ENCODE results near the gene PML.

PML gene

DNA sequence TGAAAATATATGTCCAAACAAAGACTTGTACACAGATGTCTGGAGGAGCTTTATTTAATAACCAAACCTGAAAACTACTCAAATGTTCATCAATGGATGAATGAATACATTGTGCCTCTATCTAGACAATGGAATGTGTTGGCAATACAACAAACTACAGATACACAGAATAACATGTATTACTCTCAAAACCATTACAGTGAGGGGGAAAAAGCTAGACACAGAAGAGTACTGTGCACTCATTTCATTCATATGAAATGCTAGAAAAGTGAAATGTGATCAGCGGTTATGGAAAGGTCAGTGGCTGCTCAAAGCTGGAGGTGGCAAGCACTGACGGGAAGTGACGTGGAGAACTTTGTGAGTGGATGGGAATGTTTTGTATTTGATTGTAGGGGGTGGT, 15.6 kb upstream of the PML start:
- TF ChIP-seq CTCF (IDR thresholded peaks at IDR 0.05; ENCODE audit: low read depth, low read length, missing control alignments), result no peak
- in situ Hi-C loops (cut with HindIII; ENCODE audit: low sequenced_read_pairs), result loop anchor here (25.0 kb wide), 1 partner anchor 333 kb away; no protein-coding TSS in a partner anchor
- DNase-seq (ENCODE audit: low read depth), result no peak
- no peak overlapping the region for H3K4me3 ChIP-seq (ENCODE audit: low read depth, low read length)

DNA sequence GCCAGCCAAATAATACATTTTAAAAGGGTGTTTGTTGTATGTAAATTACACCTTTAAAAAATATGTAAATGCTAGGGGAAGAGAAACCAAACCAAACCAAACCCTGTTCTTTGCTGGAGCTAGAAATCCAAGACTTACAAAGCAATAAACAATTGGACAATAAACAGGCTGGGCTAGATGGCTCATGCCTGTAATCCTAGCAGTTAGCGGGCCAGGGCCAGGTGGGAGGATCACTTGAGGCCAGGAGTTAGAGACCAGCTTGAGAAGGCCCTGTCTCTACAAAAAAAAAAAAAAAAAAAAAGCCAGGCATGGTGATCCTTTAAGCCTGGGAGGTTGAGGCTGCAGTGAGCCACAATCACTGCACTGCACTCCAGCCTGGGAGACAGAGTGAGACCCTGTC, 14.9 kb upstream of the PML start:
- H3K4me3 ChIP-seq (ENCODE audit: low read depth, low read length), result no peak overlapping the region
- DNase-seq (ENCODE audit: low read depth), result no peak
- in situ Hi-C loops (cut with HindIII; ENCODE audit: low sequenced_read_pairs), result loop anchor here (25.0 kb wide), 1 partner anchor 333 kb away; no protein-coding TSS in a partner anchor
- no peak for TF ChIP-seq CTCF (IDR thresholded peaks at IDR 0.05; ENCODE audit: low read depth, low read length, missing control alignments)

- no peak for DNase-seq (ENCODE audit: low read depth)
- in situ Hi-C loops (cut with HindIII; ENCODE audit: low sequenced_read_pairs), result loop anchor here (25.0 kb wide), 1 partner anchor 331 kb away; no protein-coding TSS in a partner anchor
- no peak overlapping the region for H3K4me3 ChIP-seq (ENCODE audit: low read depth, low read length)
- no peak for TF ChIP-seq CTCF (IDR thresholded peaks at IDR 0.05; ENCODE audit: low read depth, low read length, missing control alignments)
Observed at GRCh38 chr15:73981761-73982221, 12.7 kb upstream of the PML start.

- in situ Hi-C loops (cut with HindIII; ENCODE audit: low sequenced_read_pairs), result loop anchor here (25.0 kb wide), 1 partner anchor 330 kb away; no protein-coding TSS in a partner anchor
- no peak for TF ChIP-seq CTCF (IDR thresholded peaks at IDR 0.05; ENCODE audit: low read depth, low read length, missing control alignments)
Observed at GRCh38 chr15:73982222-73982962, 12.1 kb upstream of the PML start.

DNA sequence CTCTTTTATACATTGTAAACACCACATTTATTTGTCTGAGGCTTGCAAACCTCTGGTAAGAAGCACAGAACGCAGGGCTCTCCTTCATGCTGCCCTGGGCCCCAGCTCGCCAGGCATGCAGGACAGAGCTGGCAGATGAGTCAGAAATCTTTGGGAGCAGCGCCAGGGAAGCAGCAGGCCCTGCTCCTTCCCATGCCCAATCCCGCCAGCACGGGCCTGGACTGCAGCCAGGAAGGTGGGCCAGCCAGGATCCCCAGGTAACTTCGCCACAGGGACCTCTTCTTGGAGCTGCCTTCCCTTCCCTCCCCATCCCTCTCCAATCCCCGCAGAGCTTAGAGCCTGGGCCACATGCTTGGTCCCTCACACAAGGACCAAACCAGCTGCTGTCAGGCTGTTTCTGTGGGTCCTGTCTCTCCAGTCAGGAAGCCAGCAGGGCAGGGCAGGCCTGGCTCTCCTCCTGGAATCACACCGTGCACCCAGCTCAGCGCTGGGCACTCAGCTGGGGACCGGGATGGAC, 11.2 kb upstream of the PML start:
- DNase-seq (ENCODE audit: low read depth), result no peak
- in situ Hi-C loops (cut with HindIII; ENCODE audit: low sequenced_read_pairs), result loop anchor here (25.0 kb wide), 1 partner anchor 329 kb away; no protein-coding TSS in a partner anchor
- no peak overlapping the region for H3K4me3 ChIP-seq (ENCODE audit: low read depth, low read length)
- no peak for TF ChIP-seq CTCF (IDR thresholded peaks at IDR 0.05; ENCODE audit: low read depth, low read length, missing control alignments)

More at GRCh38 chr15:73982222-73982962, 12.1 kb upstream of the PML start:
- DNase-seq (ENCODE audit: low read depth), result peak; percentile 82
- H3K4me3 ChIP-seq (ENCODE audit: low read depth, low read length), result no peak overlapping the region

GRCh38 chr15:73983773-73984172, 10.7 kb upstream of the PML start:
- no peak for TF ChIP-seq CTCF (IDR thresholded peaks at IDR 0.05; ENCODE audit: low read depth, low read length, missing control alignments)
- no peak for DNase-seq (ENCODE audit: low read depth)
- in situ Hi-C loops (cut with HindIII; ENCODE audit: low sequenced_read_pairs), result loop anchor here (25.0 kb wide), 1 partner anchor 329 kb away; no protein-coding TSS in a partner anchor
- H3K4me3 ChIP-seq (ENCODE audit: low read depth, low read length), result no peak overlapping the region

Data from astrocyte of the cerebellum (primary cell).